Fibroblast of lung (primary cell): ENCODE data around the gene INTS1. TPM values are rescaled to one million over a fixed set of nuclear protein-coding genes. Genes with fewer than 3 reads are reported as not detected.
A peak's percentile ranks its signal among the peaks of the same experiment; 100 is the strongest.

Source experiments
- DNase-seq, 2 donors: peaks; one replicate each; pipeline versions ENCODE4 v3.0.0 to v3.0.0-alpha.2; 2010; ENCODE audit warnings: low read depth in 2 of 2
- H2AFZ ChIP-seq: 2 replicates; pipeline ENCODE4 v1.5.1; 2012; ENCODE audit warnings: low read length, control low read depth, inconsistent platforms
- H3K27ac ChIP-seq: 2 replicates; pipeline ENCODE4 v1.5.1; 2011; ENCODE audit warnings: low read length, control low read depth; ENCODE audit not compliant: insufficient read depth
- H3K27me3 ChIP-seq: 2 replicates; pipeline ENCODE4 v1.5.1; 2011; ENCODE audit warnings: mild to moderate bottlenecking, low read length; ENCODE audit not compliant: control insufficient read depth, insufficient read depth
- H3K36me3 ChIP-seq: 2 replicates; pipeline ENCODE4 v1.5.1; 2011; ENCODE audit warnings: low read length; ENCODE audit not compliant: control insufficient read depth, insufficient read depth
- H3K4me1 ChIP-seq: 2 replicates; pipeline ENCODE4 v1.5.1; 2011; ENCODE audit warnings: low read length; ENCODE audit not compliant: control insufficient read depth, insufficient read depth; ENCODE audit errors: extremely low read depth
- H3K4me2 ChIP-seq: 2 replicates; pipeline ENCODE4 v1.5.1; 2011; ENCODE audit warnings: low read length, control low read depth; ENCODE audit not compliant: insufficient read depth; ENCODE audit errors: extremely low read depth
- H3K4me3 ChIP-seq, 4 experiments: fragments of 200-600 bp in 1 of 4; sonication (generic) in 1 of 4; replicated peaks in 1 of 4; 2 replicates each; pipeline ENCODE4 v1.5.1; 2011 to 2016; ENCODE audit warnings: low read length in 4 of 4, low read depth in 3 of 4, mild to moderate bottlenecking in 3 of 4, control low read depth in 2 of 4, inconsistent platforms in 1 of 4, mixed read lengths in 1 of 4; ENCODE audit not compliant: insufficient read depth in 1 of 4; ENCODE audit errors: control extremely low read depth in 1 of 4
- H3K79me2 ChIP-seq: 2 replicates; pipeline ENCODE4 v1.5.1; 2012; ENCODE audit warnings: mild to moderate bottlenecking, low read length, inconsistent platforms; ENCODE audit not compliant: control insufficient read depth, insufficient read depth
- H3K9ac ChIP-seq: 2 replicates; pipeline ENCODE4 v1.5.1; 2011; ENCODE audit warnings: mild to moderate bottlenecking, low read length, control low read depth; ENCODE audit not compliant: insufficient read depth
- H3K9me3 ChIP-seq: 2 replicates; pipeline ENCODE4 v1.5.1; 2012; ENCODE audit warnings: low read depth, low read length; ENCODE audit not compliant: control insufficient read depth, insufficient read depth
- H4K20me1 ChIP-seq: 2 replicates; pipeline ENCODE4 v1.5.1; 2011; ENCODE audit warnings: low read length; ENCODE audit not compliant: control insufficient read depth, insufficient read depth; ENCODE audit errors: extremely low read depth
- EZH2 ChIP-seq: IDR thresholded peaks from 2 replicates; pipeline ENCODE4 v1.5.1; 2012; ENCODE audit warnings: low read length, control low read depth, mild to moderate bottlenecking; ENCODE audit errors: missing control alignments
- polyA plus RNA-seq, 2 donors: library from polyadenylated mRNA; depleted of rRNA in 1 of 2; stranded (reverse) in 1 of 2; unstranded in 1 of 2; fragments of >200 nt; gene quantifications; 2 replicates each; pipeline ENCODE4 v1.2.1, GENCODE V29; 2011 to 2012; ENCODE audit warnings: missing spikeins in 1 of 2
- total RNA-seq: library from RNA; depleted of rRNA; stranded (reverse); fragments of >200 nt; gene quantifications from 2 replicates; pipeline ENCODE4 v1.2.1, GENCODE V29; 2014
- TF ChIP-seq, protein P1 (sequence below), 2 donors: IDR thresholded peaks in 1 of 2; conservative IDR thresholded peaks in 1 of 2; 1 replicate in 1 of 2; 2 replicates in 1 of 2; pipeline ENCODE4 v1.5.1; 2011 to 2012; ENCODE audit warnings: low read length in 2 of 2, control low read depth in 1 of 2, inconsistent platforms in 1 of 2, low read depth in 1 of 2, mild to moderate bottlenecking in 1 of 2

INTS1 gene
- total and polyA plus RNA-seq, 2 donors (not counting 1 experiment from before 2014, with no cell fraction given): 7.1 to 35.5 TPM

DNA sequence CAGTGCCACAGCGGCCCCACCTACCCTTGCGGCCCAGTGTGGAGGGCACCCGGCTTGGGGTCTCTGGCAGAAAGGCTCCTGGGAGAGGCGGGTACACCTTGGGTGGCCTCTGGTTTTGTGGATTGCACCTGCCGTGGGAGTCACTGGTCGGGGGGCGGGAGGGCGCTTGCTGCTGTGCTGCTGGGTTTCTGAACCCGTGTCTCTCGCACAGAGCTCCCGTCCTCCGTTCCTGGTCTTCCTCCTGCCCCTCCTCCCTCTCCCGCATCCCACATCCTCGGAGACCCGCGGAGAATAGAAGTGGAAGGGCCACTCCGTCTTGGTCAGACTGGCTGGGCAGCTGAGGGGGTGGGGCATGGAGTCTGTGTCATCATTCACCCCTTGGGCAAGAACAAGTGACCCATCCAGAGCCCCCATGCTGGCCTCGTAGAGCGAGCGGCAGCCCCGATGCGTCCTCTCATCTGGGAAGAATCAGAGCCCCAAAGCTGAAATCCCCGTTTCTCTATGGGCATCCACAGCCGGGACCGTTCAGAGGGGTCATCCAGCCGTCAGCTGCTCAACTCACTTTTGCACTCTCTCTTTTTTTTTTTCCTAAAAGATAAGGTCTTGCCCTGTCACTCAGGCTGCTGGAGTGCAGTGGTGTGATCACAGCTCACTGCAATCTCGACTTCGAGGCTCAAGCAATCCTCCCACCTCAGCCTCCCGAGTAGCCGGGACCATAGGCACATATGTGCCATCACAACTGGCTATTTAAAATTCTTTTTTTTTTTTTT lies 30.3 kb upstream of the INTS1 start:
- peaks cover 41% of the 10 kb centered on the region for H3K4me1 ChIP-seq
- H3K4me2 ChIP-seq: no peak overlapping the region

DNA sequence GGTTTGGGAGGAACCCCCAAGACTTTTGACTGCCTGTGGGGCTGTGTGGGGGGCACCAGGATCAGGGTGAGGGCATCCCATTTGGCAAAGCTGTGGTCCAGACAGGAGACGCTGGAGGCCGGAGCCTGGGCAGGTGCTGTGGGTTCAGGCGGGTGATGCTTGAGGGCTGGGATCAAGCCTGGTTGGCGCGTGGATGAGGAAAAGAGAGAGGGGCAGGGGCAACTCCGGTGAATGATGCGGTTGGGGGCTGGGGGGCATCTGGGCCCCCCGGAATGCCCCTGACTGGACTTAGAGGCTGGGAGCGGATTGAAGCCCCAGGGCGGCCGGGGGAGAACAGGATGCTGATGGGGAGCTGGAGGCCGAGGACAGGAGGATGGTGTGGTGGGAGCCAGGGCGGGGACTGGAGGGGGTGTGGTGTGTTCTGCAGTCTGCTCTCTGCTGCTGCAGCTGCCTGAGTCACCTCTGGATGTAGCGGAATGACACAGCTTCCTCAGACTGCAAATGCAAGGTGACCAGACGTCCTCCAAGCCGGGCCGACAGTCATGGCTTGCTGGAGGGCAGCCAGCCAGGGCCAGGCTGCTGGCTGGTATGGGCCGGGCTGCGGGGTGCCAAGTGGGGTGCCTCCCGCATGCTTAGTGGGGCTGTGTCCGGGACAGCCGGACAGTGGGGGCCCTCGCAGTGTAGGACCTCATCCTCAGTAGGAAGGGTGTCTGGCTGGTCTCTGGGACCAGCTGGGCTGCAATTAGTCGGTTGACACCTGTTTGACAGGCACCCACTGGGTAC lies 29.5 kb upstream of the INTS1 start:
- Histone ChIP-seq H3K36me3 (peaks cover 10% of the 10 kb centered on the region), H3K4me2 (peak overlapping the region; percentile 90), H3K27ac (peak overlapping the region; percentile 99), H3K4me1 (peaks cover 39% of the 10 kb centered on the region), H2AFZ (no peak overlapping the region), H3K27me3 (no peaks in the 10 kb centered on the region), H3K9me3 (no peaks in the 10 kb centered on the region), H3K9ac (peak overlapping the region; percentile 89), H3K4me3 (peak overlapping the region in 2 of 4 experiments; percentile 27 to 75), H3K79me2 (peaks cover 50% of the 10 kb centered on the region), H4K20me1 (no peaks in the 10 kb centered on the region)
- TF ChIP-seq, protein P1, sequence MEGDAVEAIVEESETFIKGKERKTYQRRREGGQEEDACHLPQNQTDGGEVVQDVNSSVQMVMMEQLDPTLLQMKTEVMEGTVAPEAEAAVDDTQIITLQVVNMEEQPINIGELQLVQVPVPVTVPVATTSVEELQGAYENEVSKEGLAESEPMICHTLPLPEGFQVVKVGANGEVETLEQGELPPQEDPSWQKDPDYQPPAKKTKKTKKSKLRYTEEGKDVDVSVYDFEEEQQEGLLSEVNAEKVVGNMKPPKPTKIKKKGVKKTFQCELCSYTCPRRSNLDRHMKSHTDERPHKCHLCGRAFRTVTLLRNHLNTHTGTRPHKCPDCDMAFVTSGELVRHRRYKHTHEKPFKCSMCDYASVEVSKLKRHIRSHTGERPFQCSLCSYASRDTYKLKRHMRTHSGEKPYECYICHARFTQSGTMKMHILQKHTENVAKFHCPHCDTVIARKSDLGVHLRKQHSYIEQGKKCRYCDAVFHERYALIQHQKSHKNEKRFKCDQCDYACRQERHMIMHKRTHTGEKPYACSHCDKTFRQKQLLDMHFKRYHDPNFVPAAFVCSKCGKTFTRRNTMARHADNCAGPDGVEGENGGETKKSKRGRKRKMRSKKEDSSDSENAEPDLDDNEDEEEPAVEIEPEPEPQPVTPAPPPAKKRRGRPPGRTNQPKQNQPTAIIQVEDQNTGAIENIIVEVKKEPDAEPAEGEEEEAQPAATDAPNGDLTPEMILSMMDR (conservative IDR thresholded peaks at IDR 0.05 in 1 of 2, IDR thresholded peaks at IDR 0.05 in 1 of 2; ENCODE audit: low read depth in 1 of 2, low read length in 2 of 2): no peak
- TF ChIP-seq EZH2: no peak
- peak; percentile 80 to 92 for DNase-seq

More for the DNA sequence above, 30.3 kb upstream of the INTS1 start:
- peaks cover 15% of the 10 kb centered on the region for H3K36me3 ChIP-seq
- H3K4me3 ChIP-seq: no peak overlapping the region
- DNase-seq: no peak
- H4K20me1 ChIP-seq: no peaks in the 10 kb centered on the region
- H3K9me3 ChIP-seq: no peaks in the 10 kb centered on the region
- TF ChIP-seq, protein P1 (conservative IDR thresholded peaks at IDR 0.05 in 1 of 2, IDR thresholded peaks at IDR 0.05 in 1 of 2; ENCODE audit: low read depth in 1 of 2, low read length in 2 of 2): no peak
- no peak for TF ChIP-seq EZH2
- peak overlapping the region; percentile 99 for H3K27ac ChIP-seq
- peaks cover 58% of the 10 kb centered on the region for H3K79me2 ChIP-seq
- H2AFZ ChIP-seq: no peak overlapping the region
- no peaks in the 10 kb centered on the region for H3K27me3 ChIP-seq
- peak overlapping the region; percentile 89 for H3K9ac ChIP-seq

DNA sequence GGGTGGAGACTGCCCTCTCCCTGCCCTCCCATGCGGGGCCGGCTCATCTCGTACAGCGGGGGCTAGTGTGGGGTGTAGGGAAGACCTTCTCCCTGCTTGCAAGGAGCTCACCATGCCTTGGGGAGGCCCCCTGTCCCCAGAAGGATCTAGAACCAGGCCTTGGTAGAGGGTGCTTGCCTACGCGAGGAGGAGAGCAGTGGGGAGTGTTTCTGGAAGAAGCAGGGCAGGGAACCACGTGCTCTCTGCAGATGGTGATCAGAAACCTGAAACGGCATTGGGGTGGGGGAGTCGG lies 29.0 kb upstream of the INTS1 start:
- no peak for DNase-seq
- H3K27ac ChIP-seq: peak overlapping the region; percentile 99
- peak overlapping the region; percentile 21 to 75 (median 49) for H3K4me3 ChIP-seq
- H3K9me3 ChIP-seq: no peaks in the 10 kb centered on the region
- TF ChIP-seq, protein P1 (conservative IDR thresholded peaks at IDR 0.05 in 1 of 2, IDR thresholded peaks at IDR 0.05 in 1 of 2; ENCODE audit: low read depth in 1 of 2, low read length in 2 of 2): no peak
- TF ChIP-seq EZH2: no peak
- peaks cover 34% of the 10 kb centered on the region for H3K4me1 ChIP-seq
- H3K36me3 ChIP-seq: peaks cover 8% of the 10 kb centered on the region
- H4K20me1 ChIP-seq: no peaks in the 10 kb centered on the region
- no peak overlapping the region for H2AFZ ChIP-seq
- peak overlapping the region; percentile 90 for H3K4me2 ChIP-seq
- peak overlapping the region; percentile 89 for H3K9ac ChIP-seq
- H3K27me3 ChIP-seq: no peaks in the 10 kb centered on the region
- H3K79me2 ChIP-seq: peaks cover 47% of the 10 kb centered on the region
